ENCODE results near the gene FOSL1.

The FOSL1 gene

DNA sequence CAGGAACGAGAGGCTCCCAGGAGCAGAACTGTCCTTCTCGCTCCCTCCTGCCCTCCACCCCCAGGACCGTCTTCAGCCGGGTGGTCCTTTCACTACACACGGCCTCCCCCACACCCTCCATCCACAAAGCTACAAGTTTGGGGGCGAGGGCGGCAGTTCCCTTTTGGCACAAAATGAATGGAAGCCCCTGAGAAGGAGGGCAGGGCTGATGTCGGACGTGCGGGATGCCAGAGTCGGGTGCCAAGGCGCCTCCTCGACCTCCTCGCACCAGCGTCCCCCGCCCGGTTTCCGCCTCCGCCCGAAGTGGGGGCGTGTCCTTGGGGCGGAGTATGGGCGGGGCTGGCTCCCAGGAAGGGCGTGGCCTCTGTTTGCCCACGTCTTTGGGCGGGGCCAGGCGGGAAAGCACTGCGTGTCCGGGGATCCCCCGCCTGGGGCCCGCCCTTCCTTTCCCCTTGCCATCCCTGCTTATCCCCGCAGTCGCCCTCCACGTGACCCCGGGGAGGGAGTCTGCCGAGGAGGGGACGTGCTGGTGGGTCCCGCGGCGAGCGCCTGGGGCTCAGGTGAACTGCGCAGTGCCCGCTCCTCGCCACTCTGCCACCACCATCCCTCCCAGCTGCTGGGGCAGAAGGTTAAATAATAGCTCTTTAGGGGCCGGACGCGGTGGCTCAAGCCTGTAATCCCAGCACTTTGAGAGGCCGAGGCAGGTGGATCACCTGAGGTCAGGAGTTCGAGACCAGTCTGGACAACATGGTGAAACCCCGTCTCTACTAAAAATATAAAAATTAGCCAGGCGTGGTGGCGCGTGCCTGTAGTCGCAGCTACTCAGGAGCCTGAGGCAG, 26.7 kb downstream of the FOSL1 start:
- DNase-seq = peak; percentile 86

GRCh38 chr11:65872586-65873317, 27.4 kb downstream of the FOSL1 start, which contains the start of gene EFEMP2:
Gene EFEMP2, minus strand, starts transcription at chr11:65872800. Its CDS starts 446 bp downstream, at chr11:65872354.
- no peak for DNase-seq

GRCh38 chr11:65871811-65872548, 28.2 kb downstream of the FOSL1 start:
- DNase-seq = no peak

GRCh38 chr11:65870706-65871681, 29.2 kb downstream of the FOSL1 start:
- peak; percentile 78 for DNase-seq

GRCh38 chr11:65870307-65870658, 29.9 kb downstream of the FOSL1 start:
- DNase-seq = no peak

GRCh38 chr11:65869643-65870306, 30.4 kb downstream of the FOSL1 start:
- DNase-seq = no peak

DNA sequence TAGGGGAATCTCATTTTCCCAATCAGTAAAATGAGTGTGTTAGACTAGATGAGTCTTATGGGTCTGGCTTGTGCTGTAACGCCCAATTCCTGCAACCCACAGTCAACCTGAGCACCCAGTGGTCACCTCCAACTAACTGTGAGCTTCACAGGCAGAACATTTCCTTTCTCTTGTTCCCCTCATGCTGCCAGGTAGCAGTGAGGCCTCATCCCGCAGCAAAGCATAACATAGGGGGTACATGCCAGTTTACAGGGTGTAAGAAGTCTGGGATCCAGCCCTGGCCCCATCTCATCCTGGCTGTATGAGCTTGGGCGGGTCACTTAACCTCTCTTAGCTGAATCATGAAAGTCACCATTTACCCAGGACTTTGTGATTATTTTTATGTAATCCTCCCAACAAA, 31.3 kb downstream of the FOSL1 start:
- no peak for DNase-seq

- no peak for DNase-seq
These were observed 32.0 kb downstream of the FOSL1 start for GRCh38 chr11:65868076-65868667.

GRCh38 chr11:65867284-65868071, 32.7 kb downstream of the FOSL1 start:
- no peak for DNase-seq

- DNase-seq = no peak
These were observed 33.5 kb downstream of the FOSL1 start for GRCh38 chr11:65866509-65867283.

DNA sequence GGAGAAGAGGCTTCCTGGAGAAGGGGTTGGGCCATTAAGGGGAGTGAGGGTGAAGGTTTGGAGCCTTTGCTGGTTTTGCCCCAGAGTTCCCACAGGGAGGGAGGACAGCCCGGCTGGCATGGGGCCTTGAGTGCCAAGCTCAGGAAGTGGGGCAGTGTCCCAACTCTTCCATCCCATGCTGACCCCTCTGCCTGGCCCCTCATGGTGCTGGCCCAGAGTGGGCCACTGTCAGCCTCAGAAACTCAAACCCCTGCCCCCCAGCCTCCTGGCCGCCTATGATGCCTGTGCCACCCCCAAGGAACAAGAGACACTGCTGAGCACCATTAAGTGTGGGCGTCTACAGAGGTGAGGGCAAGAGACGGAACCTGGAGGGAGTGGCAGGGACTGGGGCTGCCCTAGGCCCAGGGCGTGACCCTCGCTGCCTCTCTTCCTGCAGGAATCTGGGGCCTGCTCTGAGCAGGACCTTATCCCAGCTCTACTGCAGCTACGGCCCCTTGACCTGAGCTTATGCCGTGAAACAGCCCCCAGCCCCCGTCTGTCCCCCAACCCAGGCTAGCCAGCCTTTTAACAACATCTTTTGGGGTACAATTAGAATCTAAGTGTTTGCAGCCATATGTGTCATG, 34.5 kb downstream of the FOSL1 start:
- DNase-seq = no peak

- DNase-seq = no peak
These were observed 35.3 kb downstream of the FOSL1 start for GRCh38 chr11:65864706-65865471.

- no peak for DNase-seq
These were observed 36.1 kb downstream of the FOSL1 start for GRCh38 chr11:65863889-65864705.

DNA sequence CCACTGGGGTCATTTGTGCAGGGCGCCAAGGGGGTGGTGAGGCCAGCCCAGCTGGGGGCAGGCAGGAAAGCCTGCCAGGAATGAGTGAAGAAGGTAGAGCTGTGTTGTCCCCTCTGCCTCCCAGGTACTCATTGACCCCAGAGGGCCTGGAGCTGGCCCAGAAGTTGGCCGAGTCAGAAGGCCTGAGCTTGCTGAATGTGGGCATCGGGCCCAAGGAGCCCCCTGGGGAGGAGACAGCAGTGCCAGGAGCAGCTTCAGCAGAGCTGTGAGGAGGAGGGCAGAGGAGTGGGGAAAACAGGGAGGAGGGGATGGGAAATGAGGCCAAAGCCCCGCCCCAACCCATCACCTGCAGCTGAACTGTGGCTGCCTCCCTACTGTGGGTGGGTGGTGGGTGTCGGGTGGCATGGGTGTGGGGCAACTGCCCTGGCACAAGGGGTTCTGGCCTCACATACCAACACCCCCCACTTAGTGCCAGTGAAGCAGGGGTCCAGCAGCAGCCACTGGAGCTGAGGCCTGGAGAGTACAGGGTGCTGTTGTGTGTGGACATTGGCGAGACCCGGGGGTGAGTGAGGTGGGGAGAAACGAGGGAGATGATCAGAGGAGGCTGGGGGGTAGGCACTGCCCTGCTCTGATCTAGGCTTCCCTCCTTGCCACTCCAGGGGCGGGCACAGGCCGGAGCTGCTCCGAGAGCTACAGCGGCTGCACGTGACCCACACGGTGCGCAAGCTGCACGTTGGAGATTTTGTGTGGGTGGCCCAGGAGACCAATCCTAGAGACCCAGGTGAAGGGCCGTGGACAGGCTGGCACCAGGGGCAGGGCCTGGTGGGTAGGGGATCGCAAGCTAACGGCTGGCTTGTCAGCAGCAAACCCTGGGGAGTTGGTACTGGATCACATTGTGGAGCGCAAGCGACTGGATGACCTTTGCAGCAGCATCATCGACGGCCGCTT, 37.0 kb downstream of the FOSL1 start:
- DNase-seq = no peak

DNA sequence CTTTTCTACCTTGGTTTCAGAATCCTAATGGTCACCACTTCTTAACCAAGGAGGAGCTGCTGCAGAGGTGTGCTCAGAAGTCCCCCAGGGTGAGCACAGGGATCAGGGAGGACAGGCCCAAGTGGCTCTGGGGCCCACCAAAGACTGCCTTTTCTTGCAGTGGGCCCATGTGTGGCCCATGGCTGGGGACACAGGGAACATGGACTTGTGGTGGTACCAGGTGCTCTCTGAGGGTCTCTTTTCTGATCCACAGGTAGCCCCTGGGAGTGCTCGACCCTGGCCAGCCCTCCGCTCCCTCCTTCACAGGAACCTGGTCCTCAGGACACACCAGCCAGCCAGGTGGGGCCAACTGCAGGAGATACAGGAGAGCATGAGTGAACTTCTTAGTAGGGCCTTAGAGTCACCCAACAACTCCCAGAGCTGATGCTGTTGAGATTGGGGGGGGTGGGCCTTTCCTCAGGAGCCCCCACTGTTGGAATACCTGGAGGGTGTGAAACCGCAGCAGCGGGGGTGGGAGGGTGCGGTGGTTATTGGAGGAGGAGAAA, 37.9 kb downstream of the FOSL1 start:
- DNase-seq = no peak

Measured in DMS153 (cell line).